Adrenal gland (tissue), 12 donors: Measurements from ENCODE around the gene SAMD13. TPM values are rescaled to one million over a fixed set of nuclear protein-coding genes. Genes with fewer than 3 reads are reported as not detected.

ENCODE experiments used
- DNase-seq, 7 donors: peaks; one replicate each; pipeline ENCODE4 v3.0.0-alpha.2; 2019 to 2020
- H3K27ac ChIP-seq, 5 donors: fragments of 200-600 bp; sonication (generic) in 4 of 5; 1 replicate in 3 of 5; 2 replicates in 2 of 5; pipeline versions ENCODE4 v1.5.1 to v1.8.0; 2016 to 2020; ENCODE audit warnings: mild to moderate bottlenecking in 1 of 5
- H3K27me3 ChIP-seq: fragments of 200-600 bp; 2 replicates; pipeline ENCODE4 v1.8.0; 2021
- H3K36me3 ChIP-seq, 2 donors: fragments of 200-600 bp; replicated peaks in 1 of 2; 1 replicate in 1 of 2; 2 replicates in 1 of 2; pipeline versions ENCODE4 v1.5.1 to v1.8.0; 2018 to 2022
- H3K4me1 ChIP-seq, 2 donors: fragments of 200-600 bp; replicated peaks in 1 of 2; 1 replicate in 1 of 2; 2 replicates in 1 of 2; pipeline versions ENCODE4 v1.5.1 to v1.8.0; 2018 to 2021
- H3K4me3 ChIP-seq, 4 donors: fragments of 200-600 bp; sonication (generic) in 3 of 4; one replicate each; pipeline ENCODE4 v1.5.1; 2016 to 2018
- H3K9me3 ChIP-seq, 3 donors: fragments of 200-600 bp; sonication (generic) in 1 of 3; replicated peaks in 1 of 3; 1 replicate in 2 of 3; 2 replicates in 1 of 3; pipeline versions ENCODE4 v1.5.1 to v1.8.0; 2016 to 2021
- CTCF ChIP-seq, 6 experiments: fragments of 450-650 bp in 4 of 6; fragments of 200-600 bp in 2 of 6; sonication (generic) in 1 of 6; IDR thresholded peaks; 1 replicate in 5 of 6; 2 replicates in 1 of 6; pipeline versions ENCODE4 v1.5.1 to v1.8.0; 2016 to 2021; ENCODE audit warnings: antibody characterized with exemption in 6 of 6, mild to moderate bottlenecking in 2 of 6, moderate library complexity in 1 of 6
- POLR2A ChIP-seq, 2 donors: fragments of 450-650 bp; IDR thresholded peaks; one replicate each; pipeline ENCODE4 v1.6.1; 2017; ENCODE audit warnings: antibody characterized with exemption in 2 of 2, mild to moderate bottlenecking in 2 of 2, moderate library complexity in 1 of 2
- WGBS, 4 donors: extraction: QIAGEN DNeasy Blood & Tissue Kit in 2 of 4; methylation state at CpG; one replicate each; pipeline versions ENCODE4 v1.1.5 to v1.1.7; 2013 to 2017; 5-methylcytosine and 5-hydroxymethylcytosine counted together
- intact Hi-C, 2 donors: fragments of 100-400 bp; cut with DNase I; formaldehyde crosslinking; loops; one replicate each; pipeline versions ENCODE4 v1.14.1 to v1.15.0; 2022 to 2023
- polyA plus RNA-seq, 3 donors: library from polyadenylated mRNA; stranded (reverse); fragments of 200-250 nt in 2 of 3; fragments of 350-450 nt in 1 of 3; fragmentation: Illumina TruSeq in 1 of 3; extraction: RNeasy Lipid Tissue Mini Kit (QIAGEN cat#74804) in 1 of 3; gene quantifications; one replicate each; pipeline ENCODE4 v1.2.3, GENCODE V29; 2013 to 2014
- total RNA-seq, 9 donors: library from RNA; depleted of rRNA in 4 of 9; stranded (reverse); fragments of >200 nt in 4 of 9; fragments of 120-200 nt in 1 of 9; fragmentation: NEBNext Ultra II Directional in 1 of 9; extraction: Animal tissue kit (Norgen Biotek cat#: 25700) in 1 of 9; gene quantifications; one replicate each; pipeline versions ENCODE4 v1.1.0 to v1.2.4, GENCODE V29; 2013 to 2023
- donor health status: healthy with polysubstance abuse.
- donor health status: Bipolar disorder and iron deficiency.
- donor health status: DM: yes; HTN: yes; CAD: no.
- donor health status: DM: no; HTN: no; CAD: no.
- donor health status: DM: no; HTN: no; CAD: no.
- donor health status: DM: yes; HTN: yes; CAD: no.

Gene SAMD13
- total and polyA plus RNA-seq, 12 donors: 1.0 to 8.0 (median 3.4) TPM

GRCh38 chr1:84297546-84298244, 3.8 kb upstream of the SAMD13 start:
- intact Hi-C loops: no loop called here
- Histone ChIP-seq H3K9me3 (no peaks in the 10 kb centered on the region), H3K4me1 (peaks cover 12 to 29% of the 10 kb centered on the region in 2 donors), H3K36me3 (no peaks in the 10 kb centered on the region), H3K27me3 (no peaks in the 10 kb centered on the region), H3K27ac (peak overlapping the region in 2 of 5 donors; percentile 89 to 91), H3K4me3 (peak overlapping the region in 2 of 4 donors; percentile 62 to 63)
- 66 to 77% (median 75%) methylated on average over 10 of the region's 10 CpGs for WGBS, 4 donors
- DNase-seq: no peak
- no peak for TF ChIP-seq CTCF (IDR thresholded peaks at IDR 0.05)
- no peak for TF ChIP-seq POLR2A (IDR thresholded peaks at IDR 0.05)

GRCh38 chr1:84298328-84298683, 3.2 kb upstream of the SAMD13 start:
- no peaks in the 10 kb centered on the region for H3K9me3 ChIP-seq
- peak overlapping the region; percentile 62 to 78 (median 68) for H3K4me3 ChIP-seq
- H3K27me3 ChIP-seq: no peaks in the 10 kb centered on the region
- WGBS, 4 donors: 0 to 1% (median 0%) methylated on average over 1 to 34 of the region's 34 CpGs
- intact Hi-C loops: no loop called here
- peaks cover 12 to 31% of the 10 kb centered on the region in 2 donors for H3K4me1 ChIP-seq
- TF ChIP-seq CTCF (IDR thresholded peaks at IDR 0.05) (no peak), POLR2A (IDR thresholded peaks at IDR 0.05) (peak in 1 of 2 donors; percentile 67)
- peak overlapping the region; percentile 31 to 94 (median 89) for H3K27ac ChIP-seq
- DNase-seq: peak; percentile 51 to 73 (median 59)
- no peaks in the 10 kb centered on the region for H3K36me3 ChIP-seq

- no peaks in the 10 kb centered on the region for H3K9me3 ChIP-seq
- 1 to 11% (median 2%) methylated on average over 6 to 50 of the region's 50 CpGs for WGBS, 4 donors
- peak overlapping the region; percentile 62 to 78 (median 68) for H3K4me3 ChIP-seq
- DNase-seq: peak; percentile 34 to 73 (median 50)
- peaks cover 12 to 35% of the 10 kb centered on the region in 2 donors for H3K4me1 ChIP-seq
- H3K27me3 ChIP-seq: no peaks in the 10 kb centered on the region
- peak overlapping the region; percentile 31 to 94 (median 89) for H3K27ac ChIP-seq
- TF ChIP-seq CTCF (IDR thresholded peaks at IDR 0.05): no peak
- peak in 1 of 2 donors; percentile 22 for TF ChIP-seq POLR2A (IDR thresholded peaks at IDR 0.05)
- H3K36me3 ChIP-seq: no peaks in the 10 kb centered on the region
- intact Hi-C loops: no loop called here
Measured at GRCh38 chr1:84298684-84299535, 2.6 kb upstream of the SAMD13 start.

- 29 to 39% (median 35%) methylated on average over 4 of the region's 4 CpGs for WGBS, 4 donors
- H3K27ac ChIP-seq: peak overlapping the region; percentile 31 to 94 (median 89)
- TF ChIP-seq CTCF (IDR thresholded peaks at IDR 0.05) (no peak), POLR2A (IDR thresholded peaks at IDR 0.05) (no peak)
Measured at GRCh38 chr1:84299536-84300170, 1.9 kb upstream of the SAMD13 start.

More at GRCh38 chr1:84299536-84300170, 1.9 kb upstream of the SAMD13 start:
- H3K36me3 ChIP-seq: no peaks in the 10 kb centered on the region
- H3K4me3 ChIP-seq: peak overlapping the region in 2 of 4 donors; percentile 62 to 63
- H3K9me3 ChIP-seq: no peaks in the 10 kb centered on the region
- peaks cover 12 to 35% of the 10 kb centered on the region in 2 donors for H3K4me1 ChIP-seq
- DNase-seq: no peak
- intact Hi-C loops: loop anchor here in 1 of 2 donors (10.0 kb wide), 1 partner anchor 135 kb away; no protein-coding TSS in a partner anchor
- no peaks in the 10 kb centered on the region for H3K27me3 ChIP-seq
